Prostate gland (tissue), 2 donors: ENCODE results near the gene MSH6. TPM values are rescaled to one million over a fixed set of nuclear protein-coding genes. Genes with fewer than 3 reads are reported as not detected.
"Not testable (repeated sequence)": the region's sequence is repeated elsewhere in the genome, so short reads cannot be mapped to it uniquely, and the experiment has no call there.

Experiments
- DNase-seq: peaks from one replicate; pipeline ENCODE4 v3.0.0-alpha.2; 2019; ENCODE audit warnings: low spot score
- H3K27ac ChIP-seq, 2 donors: fragments of 200-600 bp; sonication (generic); 2 replicates each; pipeline ENCODE4 v1.5.1; 2017 to 2019
- H3K27me3 ChIP-seq: fragments of 200-600 bp; sonication (generic); replicated peaks from 2 replicates; pipeline ENCODE4 v1.5.1; 2019; ENCODE audit not compliant: insufficient read depth
- H3K36me3 ChIP-seq, 2 donors: fragments of 200-600 bp; sonication (generic); 1 replicate in 1 of 2; 2 replicates in 1 of 2; pipeline versions ENCODE4 v1.5.1 to v1.8.1; 2017 to 2019
- H3K4me1 ChIP-seq: fragments of 200-600 bp; sonication (generic); replicated peaks from 2 replicates; pipeline ENCODE4 v1.5.1; 2019
- H3K4me3 ChIP-seq, 2 donors: fragments of 200-600 bp; sonication (generic); 2 replicates each; pipeline ENCODE4 v1.5.1; 2017 to 2019
- H3K9me3 ChIP-seq: fragments of 200-600 bp; sonication (generic); 2 replicates; pipeline ENCODE4 v1.5.1; 2017
- POLR2A ChIP-seq: fragments of 450-650 bp; IDR thresholded peaks from one replicate; pipeline ENCODE4 v1.6.1; 2016; ENCODE audit warnings: antibody characterized with exemption, mild to moderate bottlenecking
- POLR2AphosphoS5 ChIP-seq: sonication (generic); formaldehyde crosslinking; IDR thresholded peaks from one replicate; pipeline ENCODE4 v1.6.1; 2017; ENCODE audit warnings: antibody characterized with exemption
- WGBS: methylation state at CpG from one replicate; pipeline ENCODE4 v1.1.5; 2018; 5-methylcytosine and 5-hydroxymethylcytosine counted together
- intact Hi-C: fragments of 100-400 bp; cut with DNase I; formaldehyde crosslinking; loops from one replicate; pipeline ENCODE4 v1.14.2; 2022
- small RNA-seq, 2 donors: library from RNA; depleted of rRNA; stranded (forward); fragments of <200 nt; gene quantifications; one replicate each; pipeline ENCODE3, GENCODE V24; 2016
- total RNA-seq, 2 donors: library from RNA; depleted of rRNA; stranded (reverse); fragments of >200 nt; gene quantifications; one replicate each; pipeline ENCODE4 v1.1.0, GENCODE V29; 2016
- TF ChIP-seq, protein P1 (sequence below), 4 experiments: fragments of 200-600 bp in 2 of 4; fragments of 450-650 bp in 2 of 4; sonication (generic) in 2 of 4; IDR thresholded peaks; 1 replicate in 3 of 4; 2 replicates in 1 of 4; pipeline ENCODE4 v1.5.1; 2016 to 2019; ENCODE audit warnings: antibody characterized with exemption in 4 of 4, mild to moderate bottlenecking in 2 of 4, moderate library complexity in 2 of 4

Gene MSH6
- total RNA-seq, 2 donors from 2014 or later, result 51.6 to 71.7 TPM

DNA sequence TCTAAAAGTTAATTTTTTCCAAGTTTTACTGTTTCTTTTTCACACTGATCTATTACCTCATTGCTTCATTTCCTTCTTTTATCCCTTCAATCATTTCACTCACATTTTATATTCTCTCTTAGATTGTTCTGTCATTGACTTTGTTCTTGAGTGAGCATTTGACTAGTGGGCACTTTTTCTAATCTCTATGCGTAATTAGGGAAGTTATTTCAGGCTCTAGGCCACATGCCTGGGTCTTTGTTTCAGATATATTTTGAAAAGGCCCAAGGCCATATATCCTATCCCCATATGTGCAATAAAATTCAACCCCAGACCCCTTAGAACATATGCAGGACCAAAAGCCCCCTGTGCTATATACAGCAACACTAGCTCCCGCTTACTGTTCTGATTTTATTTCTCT, 61.2 kb downstream of the MSH6 start:
- no peaks in the 10 kb centered on the region for H3K4me1 ChIP-seq
- H3K4me3 ChIP-seq, result no peak overlapping the region
- no peaks in the 10 kb centered on the region for H3K9me3 ChIP-seq
- H3K27me3 ChIP-seq, result no peaks in the 10 kb centered on the region
- no peak overlapping the region for H3K27ac ChIP-seq
- TF ChIP-seq POLR2A, result no peak
- no peak for TF ChIP-seq POLR2AphosphoS5
- TF ChIP-seq, protein P1, sequence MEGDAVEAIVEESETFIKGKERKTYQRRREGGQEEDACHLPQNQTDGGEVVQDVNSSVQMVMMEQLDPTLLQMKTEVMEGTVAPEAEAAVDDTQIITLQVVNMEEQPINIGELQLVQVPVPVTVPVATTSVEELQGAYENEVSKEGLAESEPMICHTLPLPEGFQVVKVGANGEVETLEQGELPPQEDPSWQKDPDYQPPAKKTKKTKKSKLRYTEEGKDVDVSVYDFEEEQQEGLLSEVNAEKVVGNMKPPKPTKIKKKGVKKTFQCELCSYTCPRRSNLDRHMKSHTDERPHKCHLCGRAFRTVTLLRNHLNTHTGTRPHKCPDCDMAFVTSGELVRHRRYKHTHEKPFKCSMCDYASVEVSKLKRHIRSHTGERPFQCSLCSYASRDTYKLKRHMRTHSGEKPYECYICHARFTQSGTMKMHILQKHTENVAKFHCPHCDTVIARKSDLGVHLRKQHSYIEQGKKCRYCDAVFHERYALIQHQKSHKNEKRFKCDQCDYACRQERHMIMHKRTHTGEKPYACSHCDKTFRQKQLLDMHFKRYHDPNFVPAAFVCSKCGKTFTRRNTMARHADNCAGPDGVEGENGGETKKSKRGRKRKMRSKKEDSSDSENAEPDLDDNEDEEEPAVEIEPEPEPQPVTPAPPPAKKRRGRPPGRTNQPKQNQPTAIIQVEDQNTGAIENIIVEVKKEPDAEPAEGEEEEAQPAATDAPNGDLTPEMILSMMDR (IDR thresholded peaks at IDR 0.05), result no peak
- DNase-seq, result no peak
- no peaks in the 10 kb centered on the region for H3K36me3 ChIP-seq
- 93% methylated on average over 2 of the region's 2 CpGs for WGBS
- intact Hi-C loops, result no loop called here

DNA sequence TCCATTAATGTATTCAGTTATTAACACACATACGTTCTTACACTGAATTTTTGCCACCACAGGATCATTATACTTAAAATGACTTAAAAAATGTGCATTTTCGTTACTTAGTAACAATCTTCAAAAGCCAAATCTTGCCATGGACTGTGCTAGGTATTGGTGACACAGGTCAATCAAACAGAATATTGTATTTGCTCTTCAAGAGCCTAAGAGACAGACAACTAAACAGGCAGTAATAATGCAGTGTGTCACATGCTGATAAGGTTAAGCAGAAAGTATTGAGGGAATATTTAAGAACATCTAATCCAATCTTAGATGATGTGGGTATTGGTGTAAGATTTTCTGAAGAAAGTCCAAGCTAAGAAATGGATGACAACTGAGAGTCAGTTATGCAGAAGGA, 66.4 kb downstream of the MSH6 start:
- WGBS, result 63% methylated on average over 2 of the region's 2 CpGs
- H3K9me3 ChIP-seq, result no peaks in the 10 kb centered on the region

DNA sequence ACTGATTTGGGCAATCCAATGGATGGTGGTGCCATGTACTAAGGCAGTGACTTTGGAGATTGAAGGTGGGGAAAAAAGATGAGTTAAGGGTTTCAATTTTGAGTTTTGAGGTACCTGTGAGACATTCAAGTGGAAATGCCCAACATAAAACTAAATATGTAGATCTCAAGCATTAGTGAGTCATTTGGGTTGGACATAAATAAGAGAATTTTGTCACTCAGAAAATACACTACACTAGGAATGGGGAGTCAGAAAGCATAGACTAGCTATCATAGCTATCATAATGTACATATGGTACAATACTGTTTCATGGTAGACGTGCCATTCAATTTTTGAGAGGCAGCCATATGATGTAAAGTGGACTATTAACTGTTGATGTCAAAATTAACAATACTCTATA, 67.3 kb downstream of the MSH6 start:
- TF ChIP-seq, protein P1 (IDR thresholded peaks at IDR 0.05), result no peak
- no peak for TF ChIP-seq POLR2AphosphoS5
- no peak for TF ChIP-seq POLR2A
- 92% methylated on average over 1 of the region's 1 CpG for WGBS
- Histone ChIP-seq H3K36me3 (no peaks in the 10 kb centered on the region), H3K4me1 (no peaks in the 10 kb centered on the region), H3K27ac (no peak overlapping the region), H3K27me3 (no peaks in the 10 kb centered on the region), H3K4me3 (no peak overlapping the region), H3K9me3 (no peaks in the 10 kb centered on the region)
- intact Hi-C loops, result no loop called here
- DNase-seq, result no peak

More for the DNA sequence above, 66.4 kb downstream of the MSH6 start:
- Histone ChIP-seq H3K4me1 (no peaks in the 10 kb centered on the region), H3K4me3 (no peak overlapping the region), H3K27me3 (no peaks in the 10 kb centered on the region), H3K36me3 (no peaks in the 10 kb centered on the region), H3K27ac (no peak overlapping the region)
- intact Hi-C loops, result no loop called here
- TF ChIP-seq POLR2A (no peak), POLR2AphosphoS5 (no peak)
- TF ChIP-seq, protein P1 (IDR thresholded peaks at IDR 0.05), result no peak
- no peak for DNase-seq

DNA sequence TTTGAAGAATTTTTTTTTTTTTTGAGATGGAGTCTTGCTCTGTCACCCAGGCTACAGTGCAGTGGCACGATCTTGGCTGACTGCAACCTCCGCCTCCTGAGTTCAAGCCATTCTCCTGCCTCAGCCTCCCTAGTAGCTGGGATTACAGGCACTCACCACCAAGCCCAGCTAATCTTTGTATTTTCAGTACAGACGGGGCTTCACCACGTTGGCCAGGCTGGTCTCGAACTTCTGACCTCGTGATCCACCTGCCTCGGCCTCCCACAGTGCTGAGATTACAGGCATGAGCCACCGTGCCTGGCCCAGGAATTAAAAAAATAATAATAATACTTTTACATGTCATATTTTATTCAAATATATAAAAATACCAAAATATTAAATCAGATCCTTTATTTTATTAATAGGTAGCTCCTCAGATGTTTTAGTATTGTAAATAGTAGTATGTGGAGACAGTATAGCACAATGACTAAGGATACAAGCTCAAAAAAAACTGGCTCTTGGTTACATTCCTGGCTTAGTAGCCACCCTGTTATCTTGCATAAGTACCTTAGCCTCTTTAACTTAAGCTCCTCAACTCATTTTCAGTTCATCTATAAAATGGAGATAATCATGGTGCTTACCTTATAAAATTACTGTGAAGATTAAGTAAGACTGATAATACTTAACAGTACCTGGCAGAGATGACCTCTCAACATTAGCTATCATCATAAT, 70.3 kb downstream of the MSH6 start:
- H3K4me1 ChIP-seq, H3K27ac ChIP-seq, H3K36me3 ChIP-seq, H3K27me3 ChIP-seq, intact Hi-C loops, H3K9me3 ChIP-seq, H3K4me3 ChIP-seq, DNase-seq: not testable (repeated sequence)
- WGBS, result 87% methylated on average over 8 of the region's 8 CpGs

Small RNAs within 50 kb of the gene (small RNA-seq; reads per million reads assigned to genes)
- gene RF00026 (0 reads per million in 2 donors), gene RPL36AP15 (0 reads per million in 2 donors)

Other genes with a start within 250 kb of the MSH6 start
- gene KCNK12, start 212.2 kb upstream of the MSH6 start, total RNA-seq, result under 1 TPM; 0.18 to 0.62 TPM
- 10 to 100 TPM; 48.4 to 54.2 TPM for gene FBXO11, start 123.4 kb downstream of the MSH6 start, total RNA-seq